NOMO-1 (cell line): Measurements from ENCODE around the gene TNNC1.

Experiments used
- DNase-seq, 2 experiments: peaks; one replicate each; lab custom pipeline; 2025; ENCODE audit not compliant: unreplicated experiment in 2 of 2; lab: John Stamatoyannopoulos, UW

Gene TNNC1

DNA sequence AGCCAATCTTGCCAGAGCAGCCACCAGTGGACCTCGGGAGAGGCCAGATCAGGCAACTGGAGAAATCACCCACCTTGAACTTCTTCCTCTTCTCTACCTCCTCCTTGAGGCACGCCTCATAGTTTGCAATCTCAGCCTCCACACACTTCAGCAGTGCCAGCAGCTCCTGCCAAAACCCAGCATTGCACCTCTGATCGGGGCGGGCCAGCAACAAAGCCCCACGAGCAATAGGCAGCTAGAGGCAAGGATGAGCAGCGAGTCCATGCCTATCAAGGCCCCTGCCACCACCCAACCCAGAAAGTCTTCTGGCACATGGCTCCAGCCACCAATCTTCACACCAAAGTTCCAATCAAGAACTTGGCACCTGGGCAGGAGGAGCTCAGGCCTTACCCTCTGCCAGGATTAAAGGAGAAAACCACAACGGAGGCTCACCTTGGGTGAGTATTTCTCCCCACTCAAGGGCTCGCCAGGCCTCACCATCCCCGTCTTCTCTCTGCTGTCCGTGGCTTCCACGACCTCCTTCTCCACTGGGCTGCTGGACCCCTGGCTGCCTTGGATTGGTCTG is 51.1 kb downstream of the TNNC1 start:
- no peak for DNase-seq

DNA sequence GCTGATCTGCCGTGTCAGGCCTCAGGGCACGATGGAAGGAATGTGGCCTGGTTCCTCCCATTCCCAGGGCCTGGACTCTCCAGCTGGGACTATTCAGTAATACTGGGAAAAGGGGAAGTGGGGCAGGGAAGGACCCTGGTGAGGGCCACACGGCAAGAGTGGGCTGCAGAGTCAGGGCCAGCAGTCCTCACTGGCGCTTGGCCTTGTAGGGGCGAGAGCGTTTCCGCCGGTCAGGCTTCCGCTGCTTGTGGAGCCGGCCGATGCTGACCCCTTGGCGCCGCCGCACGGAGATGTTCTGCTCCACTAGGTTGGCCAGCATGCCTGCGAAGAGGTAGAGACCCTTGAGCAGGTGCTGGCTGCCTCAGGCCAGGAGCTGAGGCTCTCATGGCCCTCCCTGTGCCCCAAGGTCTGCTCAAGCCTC is 51.7 kb downstream of the TNNC1 start:
- no peak for DNase-seq

DNA sequence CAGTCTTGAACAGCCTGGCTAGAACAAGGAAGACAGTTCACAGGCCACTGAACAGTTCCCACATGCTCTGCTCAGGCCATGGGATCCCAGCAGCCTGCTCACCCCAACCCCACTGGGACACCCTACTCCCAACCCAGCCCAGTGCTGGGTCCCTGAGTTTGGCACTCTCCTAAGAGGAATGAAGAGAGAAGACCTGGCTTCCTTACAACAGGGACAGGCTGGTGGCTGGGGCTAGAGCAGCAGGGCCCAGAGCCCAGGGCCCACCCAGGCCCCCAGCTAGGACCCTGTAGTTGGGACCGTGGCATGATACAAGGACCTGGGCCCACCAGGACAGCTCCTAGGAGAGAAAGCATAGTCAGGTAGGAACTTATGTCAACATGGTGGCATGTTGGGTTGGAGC is 52.3 kb downstream of the TNNC1 start:
- no peak for DNase-seq
